K562 (cell line): ENCODE measurements around the gene PRICKLE3. TPM values are rescaled to one million over a fixed set of nuclear protein-coding genes. Genes with fewer than 3 reads are reported as not detected.
A peak's percentile ranks its signal among the peaks of the same experiment; 100 is the strongest.

Experiments used
- ATAC-seq: fragments of 200-7000 bp; cut with Tn5 transposase; 3 replicates; pipeline ENCODE4 v1.9.1; 2020; ENCODE audit warnings: moderate library complexity
- BruUV-seq: library from RNA; stranded (reverse); fragments of 400-500 nt; replicated peaks from 2 replicates; lab custom pipeline; 2021; lab: Mats Ljungman, UMichigan
- CTCF ChIA-PET: fragments of 300-600 bp; formaldehyde crosslinking; extraction: SDS; loops from one replicate; lab custom pipeline; 2021; ENCODE audit warnings: low intra/inter-chr PET ratio; lab: Yijun Ruan, JAX
- POLR2A ChIA-PET: fragments of 300-600, 350-650 bp; sonication (Branson Sonifier 250); formaldehyde crosslinking; extraction: SDS; loops from one replicate; lab custom pipeline; 2021; ENCODE audit warnings: antibody characterized with exemption, inconsistent platforms; lab: Yijun Ruan, JAX
- DNase-seq, 4 experiments: peaks; one replicate each; pipeline versions ENCODE4 v3.0.0 to v3.0.0-alpha.2; 2011 to 2018; ENCODE audit warnings: low spot score in 3 of 4, mixed read lengths in 3 of 4; ENCODE audit errors: extremely low read depth in 1 of 4
- FAIRE-seq: peaks from 2 replicates; lab custom pipeline; 2011; peaks lifted over from hg19 to GRCh38; lab: Jason Lieb, UNC
- H2AFZ ChIP-seq: 2 replicates; pipeline ENCODE4 v1.6.0; 2011; ENCODE audit warnings: low read depth, low read length, control low read depth, inconsistent platforms
- H3K27ac ChIP-seq: fragments of 200-600 bp; 3 replicates; pipeline ENCODE4 v1.8.0; 2011; ENCODE audit warnings: low read depth, mild to moderate bottlenecking, control low read depth, inconsistent platforms, low read length, moderate library complexity, mixed read lengths; ENCODE audit errors: extremely low read depth
- H3K27me3 ChIP-seq, 2 experiments: fragments of 300-600 bp in 1 of 2; 2 replicates in 1 of 2; 3 replicates in 1 of 2; pipeline versions ENCODE4 v1.6.0 to v1.8.0; 2011; ENCODE audit warnings: inconsistent platforms in 2 of 2, low read length in 2 of 2, mild to moderate bottlenecking in 1 of 2, mixed read lengths in 1 of 2, moderate library complexity in 1 of 2; ENCODE audit not compliant: control insufficient read depth in 2 of 2, insufficient read depth in 2 of 2
- H3K36me3 ChIP-seq: fragments of 300-600 bp; 3 replicates; pipeline ENCODE4 v1.8.0; 2011; ENCODE audit warnings: mild to moderate bottlenecking, low read length, inconsistent platforms; ENCODE audit not compliant: control insufficient read depth, insufficient read depth
- H3K4me1 ChIP-seq, 2 experiments: fragments of 200-600 bp in 1 of 2; replicated peaks in 1 of 2; 2 replicates in 1 of 2; 3 replicates in 1 of 2; pipeline versions ENCODE4 v1.5.1 to v1.8.0; 2011; ENCODE audit warnings: inconsistent platforms in 2 of 2, low read length in 2 of 2, mild to moderate bottlenecking in 1 of 2, mixed read lengths in 1 of 2, moderate library complexity in 1 of 2; ENCODE audit not compliant: control insufficient read depth in 2 of 2, insufficient read depth in 2 of 2
- H3K4me2 ChIP-seq: 2 replicates; pipeline ENCODE4 v1.6.1; 2011; ENCODE audit warnings: low read length, control low read depth, inconsistent platforms, mixed read lengths; ENCODE audit not compliant: insufficient read depth
- H3K4me3 ChIP-seq: fragments of 200-600 bp; sonication (generic), shearing (Covaris generic); 2 replicates; pipeline ENCODE4 v1.5.1; 2016; ENCODE audit warnings: control low read depth, inconsistent platforms
- H3K79me2 ChIP-seq: fragments of 200-600 bp; 3 replicates; pipeline ENCODE4 v1.8.0; 2011; ENCODE audit warnings: low read length, inconsistent platforms; ENCODE audit not compliant: control insufficient read depth, insufficient read depth
- H3K9ac ChIP-seq, 2 experiments: 2 replicates each; pipeline versions ENCODE4 v1.6.0 to v1.6.1; 2011; ENCODE audit warnings: low read depth in 2 of 2, low read length in 2 of 2, control low read depth in 1 of 2, inconsistent platforms in 1 of 2, mild to moderate bottlenecking in 1 of 2, mixed read lengths in 1 of 2; ENCODE audit not compliant: insufficient read depth in 1 of 2
- H3K9me1 ChIP-seq: one replicate; pipeline ENCODE4 v1.6.0; 2011; ENCODE audit warnings: inconsistent platforms, mild to moderate bottlenecking, low read length, moderate library complexity; ENCODE audit not compliant: control insufficient read depth, insufficient read depth
- H3K9me3 ChIP-seq: replicated peaks from 2 replicates; pipeline ENCODE4 v1.5.1; 2011; ENCODE audit warnings: low read depth, low read length, inconsistent platforms; ENCODE audit not compliant: control insufficient read depth, insufficient read depth
- H4K20me1 ChIP-seq: replicated peaks from 2 replicates; pipeline ENCODE4 v1.6.1; 2011; ENCODE audit warnings: low read length, inconsistent platforms, mixed read lengths; ENCODE audit not compliant: control insufficient read depth, insufficient read depth
- ATF4 ChIP-seq: fragments of 450-650 bp; formaldehyde crosslinking; IDR thresholded peaks from 2 replicates; pipeline ENCODE4 v1.4.0; 2022; ENCODE audit warnings: mild to moderate bottlenecking, moderate library complexity
- BCOR ChIP-seq: fragments of 450-650 bp; IDR thresholded peaks from 2 replicates; pipeline ENCODE4 v1.6.1; 2016
- ELF4 ChIP-seq: fragments of 450-650 bp; formaldehyde crosslinking; IDR thresholded peaks from 2 replicates; pipeline ENCODE4 v1.4.0; 2022; ENCODE audit warnings: missing genetic modification characterization
- FOS ChIP-seq: IDR thresholded peaks from 3 replicates; pipeline ENCODE4 v1.6.1; 2011; ENCODE audit not compliant: insufficient read length; ENCODE audit errors: extremely low read depth
- FOXK1 ChIP-seq: sonication (generic); formaldehyde crosslinking; IDR thresholded peaks from 2 replicates; pipeline ENCODE4 v1.8.0; 2022; ENCODE audit warnings: missing genetic modification reagents, mild to moderate bottlenecking, borderline replicate concordance
- POLR2G ChIP-seq: fragments of 200-400 bp; formaldehyde crosslinking; IDR thresholded peaks from 2 replicates; pipeline ENCODE4 v1.6.1; 2017; ENCODE audit warnings: low read depth, mild to moderate bottlenecking, antibody characterized with exemption, low read length, moderate library complexity
- RBFOX2 ChIP-seq: fragments of 200-400 bp; formaldehyde crosslinking; IDR thresholded peaks from 2 replicates; pipeline ENCODE4 v1.6.1; 2017; ENCODE audit warnings: low read depth, mild to moderate bottlenecking, low read length, moderate library complexity
- TFAP4 ChIP-seq: sonication (generic); formaldehyde crosslinking; IDR thresholded peaks from 2 replicates; pipeline ENCODE4 v1.8.0; 2022; ENCODE audit warnings: missing genetic modification reagents, mild to moderate bottlenecking, moderate library complexity, borderline replicate concordance
- ZBTB33 ChIP-seq: sonication (generic); formaldehyde crosslinking; IDR thresholded peaks from 2 replicates; pipeline ENCODE4 v1.8.1; 2023; ENCODE audit warnings: mild to moderate bottlenecking, missing genetic modification reagents
- ZBTB7A ChIP-seq: IDR thresholded peaks from 2 replicates; pipeline ENCODE4 v1.6.1; 2011; ENCODE audit warnings: low read depth, mild to moderate bottlenecking, low read length, moderate library complexity, borderline replicate concordance; ENCODE audit not compliant: control insufficient read depth
- ZNF143 ChIP-seq: sonication (generic); formaldehyde crosslinking; IDR thresholded peaks from 2 replicates; pipeline ENCODE4 v1.9.0; 2022; ENCODE audit warnings: mild to moderate bottlenecking, missing genetic modification reagents
- WGBS: fragments of 100-300 bp; shearing (Covaris generic); methylation state at CpG from one replicate; pipeline ENCODE4 v1.1.6; 2016; ENCODE audit warnings: low coverage, mixed read lengths; ENCODE audit not compliant: insufficient coverage; ENCODE audit errors: missing lambda C conversion rate; 5-methylcytosine and 5-hydroxymethylcytosine counted together
- in situ Hi-C: fragments of 300-500 bp; cut with MboI; formaldehyde crosslinking; loops from 4 replicates; pipeline ENCODE4 v1.15.0; 2018; ENCODE audit warnings: inconsistent platforms, mixed read lengths
- intact Hi-C: fragments of 100-400 bp; cut with micrococcal nuclease; formaldehyde crosslinking; loops from 2 replicates; pipeline ENCODE4 v1.14.2; 2022
- polyA plus RNA-seq, 8 experiments: library from polyadenylated mRNA; depleted of rRNA in 4 of 8; stranded (reverse) in 5 of 8; unstranded in 3 of 8; fragments of >200 nt; fragmentation: Nextera tagmentation in 2 of 8; fragmentation: Illumina TruSeq in 1 of 8; extraction: Ambion mirVana in 2 of 8; extraction: Trizol in 1 of 8; gene quantifications; 2 replicates each; pipeline versions ENCODE4 v1.2.1 to v1.2.3, GENCODE V29; 2011 to 2014; ENCODE audit warnings: inconsistent platforms in 1 of 8, missing spikeins in 1 of 8
- total RNA-seq, 7 experiments: library from RNA; depleted of rRNA in 6 of 7; stranded (reverse); fragments of >200 nt in 6 of 7; fragmentation: Illumina TruSeq in 2 of 7; extraction: Trizol in 2 of 7; gene quantifications; 2 replicates each; pipeline versions ENCODE4 v1.2.1 to v1.2.3, GENCODE V29; 2011 to 2021; ENCODE audit warnings: low replicate concordance in 1 of 7

PRICKLE3 gene
- total and polyA plus RNA-seq, 9 of the 15 experiments (the other 6 are each of a cell fraction or from before 2014, with no cell fraction given) = 1.1 to 44.3 (median 14.0) TPM

GRCh38 chrX:49164589-49165360, 21.4 kb downstream of the PRICKLE3 start:
- no peak for ATAC-seq
- intact Hi-C loops (no loop called here), in situ Hi-C loops (no loop called here)
- no peaks in the 10 kb centered on the region for H3K27me3 ChIP-seq
- H3K27ac ChIP-seq = peak overlapping the region; percentile 85
- H3K4me3 ChIP-seq = peak overlapping the region; percentile 31; the same call in 1 of the 2 replicates
- H4K20me1 ChIP-seq = no peaks in the 10 kb centered on the region
- H3K9me3 ChIP-seq = no peaks in the 10 kb centered on the region
- peak overlapping the region; percentile 71 for H3K4me2 ChIP-seq
- 58% methylated on average over 23 of the region's 31 CpGs for WGBS
- peak overlapping the region; percentile 51; the same call in 1 of the 2 replicates for H2AFZ ChIP-seq
- DNase-seq = no peak
- POLR2A ChIA-PET = interaction anchor here (0.6 kb wide), 1 partner anchor 131 kb away, joined by 3 read pairs; no protein-coding TSS in a partner anchor
- H3K4me1 ChIP-seq = peaks cover 45 to 63% of the 10 kb centered on the region in 2 experiments
- TSS peak; percentile 81 for BruUV-seq
- no peaks in the 10 kb centered on the region for H3K36me3 ChIP-seq
- no peak for TF ChIP-seq ATF4
- TF ChIP-seq ZBTB33 (CRISPR knock-in tag) = peak; percentile 79
- TF ChIP-seq ZNF143 = no peak
- TF ChIP-seq BCOR = no peak
- 0 out of 2 replicates have a peak, but pooled peaks have one; percentile 24 for TF ChIP-seq POLR2G
- 0 out of 2 replicates have a peak, but pooled peaks have one; percentile 19 for TF ChIP-seq ZBTB7A
- TF ChIP-seq FOS = no peak
- TF ChIP-seq FOXK1 (CRISPR knock-in tag) = no peak
- peak; percentile 61; the same call in 1 of the 2 replicates for TF ChIP-seq TFAP4
- TF ChIP-seq ELF4 (CRISPR knock-in tag) = no peak
- TF ChIP-seq RBFOX2 = peak; percentile 38; the same call in 1 of the 2 replicates
- TF ChIP-seq, all 486 proteins: peak for 5
- H3K79me2 ChIP-seq = peaks cover 13% of the 10 kb centered on the region; the same call in 1 of the 3 replicates
- CTCF ChIA-PET = interaction anchor here (0.6 kb wide), 1 partner anchor 41 kb away, joined by 3 read pairs; the partner anchor contains the start of gene GPKOW
- H3K9me1 ChIP-seq = no peaks in the 10 kb centered on the region
- FAIRE-seq = no peak
- peak overlapping the region; percentile 53 to 63 for H3K9ac ChIP-seq
